NB4 (cell line): ENCODE results near the gene LEFTY1.

Experiments
- DNase-seq: peaks from one replicate; pipeline ENCODE4 v3.0.0; 2010; ENCODE audit warnings: low read depth
- H3K4me3 ChIP-seq: one replicate; pipeline ENCODE4 v1.5.1; 2011; ENCODE audit warnings: mild to moderate bottlenecking, low read depth, low read length, moderate library complexity
- MYC ChIP-seq: IDR thresholded peaks from 2 replicates; pipeline ENCODE4 v1.6.1; 2011; ENCODE audit warnings: low read depth, low read length
- POLR2A ChIP-seq: IDR thresholded peaks from 2 replicates; pipeline ENCODE4 v1.6.1; 2011; ENCODE audit warnings: mild to moderate bottlenecking; ENCODE audit not compliant: insufficient read length; ENCODE audit errors: extremely low read depth
- TF ChIP-seq, protein P1 (sequence below): IDR thresholded peaks from one replicate; pipeline ENCODE4 v1.5.1; 2012; ENCODE audit warnings: low read depth, low read length
- TF ChIP-seq, protein P2 (sequence below): IDR thresholded peaks from 2 replicates; pipeline ENCODE4 v1.6.1; 2011; ENCODE audit warnings: low read depth, low read length

Gene LEFTY1

DNA sequence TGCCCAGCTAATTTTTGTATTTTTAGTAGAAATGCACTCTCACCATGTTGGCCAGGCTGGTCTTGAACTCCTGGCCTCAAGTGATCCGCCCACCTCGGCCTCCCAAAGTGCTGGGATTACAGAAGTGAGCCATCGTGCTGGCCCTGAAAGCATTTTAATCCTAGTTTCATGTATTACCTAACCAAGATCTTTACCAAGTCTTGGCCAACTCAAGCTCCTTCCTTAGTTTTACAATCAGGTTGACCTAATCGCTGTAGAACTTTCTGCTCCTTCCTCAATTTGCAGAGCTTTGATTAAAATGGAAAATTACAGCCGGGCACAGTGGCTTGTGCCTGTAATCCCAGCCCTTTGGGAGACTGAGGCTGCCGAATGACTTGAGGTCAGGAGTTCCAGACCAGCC, 3.6 kb downstream of the LEFTY1 start:
- TF ChIP-seq MYC (no peak), POLR2A (no peak)
- TF ChIP-seq, protein P1, sequence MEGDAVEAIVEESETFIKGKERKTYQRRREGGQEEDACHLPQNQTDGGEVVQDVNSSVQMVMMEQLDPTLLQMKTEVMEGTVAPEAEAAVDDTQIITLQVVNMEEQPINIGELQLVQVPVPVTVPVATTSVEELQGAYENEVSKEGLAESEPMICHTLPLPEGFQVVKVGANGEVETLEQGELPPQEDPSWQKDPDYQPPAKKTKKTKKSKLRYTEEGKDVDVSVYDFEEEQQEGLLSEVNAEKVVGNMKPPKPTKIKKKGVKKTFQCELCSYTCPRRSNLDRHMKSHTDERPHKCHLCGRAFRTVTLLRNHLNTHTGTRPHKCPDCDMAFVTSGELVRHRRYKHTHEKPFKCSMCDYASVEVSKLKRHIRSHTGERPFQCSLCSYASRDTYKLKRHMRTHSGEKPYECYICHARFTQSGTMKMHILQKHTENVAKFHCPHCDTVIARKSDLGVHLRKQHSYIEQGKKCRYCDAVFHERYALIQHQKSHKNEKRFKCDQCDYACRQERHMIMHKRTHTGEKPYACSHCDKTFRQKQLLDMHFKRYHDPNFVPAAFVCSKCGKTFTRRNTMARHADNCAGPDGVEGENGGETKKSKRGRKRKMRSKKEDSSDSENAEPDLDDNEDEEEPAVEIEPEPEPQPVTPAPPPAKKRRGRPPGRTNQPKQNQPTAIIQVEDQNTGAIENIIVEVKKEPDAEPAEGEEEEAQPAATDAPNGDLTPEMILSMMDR: no peak
- TF ChIP-seq, protein P2, sequence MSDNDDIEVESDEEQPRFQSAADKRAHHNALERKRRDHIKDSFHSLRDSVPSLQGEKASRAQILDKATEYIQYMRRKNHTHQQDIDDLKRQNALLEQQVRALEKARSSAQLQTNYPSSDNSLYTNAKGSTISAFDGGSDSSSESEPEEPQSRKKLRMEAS: no peak
- DNase-seq: peak; percentile 12
- no peak overlapping the region for H3K4me3 ChIP-seq

DNA sequence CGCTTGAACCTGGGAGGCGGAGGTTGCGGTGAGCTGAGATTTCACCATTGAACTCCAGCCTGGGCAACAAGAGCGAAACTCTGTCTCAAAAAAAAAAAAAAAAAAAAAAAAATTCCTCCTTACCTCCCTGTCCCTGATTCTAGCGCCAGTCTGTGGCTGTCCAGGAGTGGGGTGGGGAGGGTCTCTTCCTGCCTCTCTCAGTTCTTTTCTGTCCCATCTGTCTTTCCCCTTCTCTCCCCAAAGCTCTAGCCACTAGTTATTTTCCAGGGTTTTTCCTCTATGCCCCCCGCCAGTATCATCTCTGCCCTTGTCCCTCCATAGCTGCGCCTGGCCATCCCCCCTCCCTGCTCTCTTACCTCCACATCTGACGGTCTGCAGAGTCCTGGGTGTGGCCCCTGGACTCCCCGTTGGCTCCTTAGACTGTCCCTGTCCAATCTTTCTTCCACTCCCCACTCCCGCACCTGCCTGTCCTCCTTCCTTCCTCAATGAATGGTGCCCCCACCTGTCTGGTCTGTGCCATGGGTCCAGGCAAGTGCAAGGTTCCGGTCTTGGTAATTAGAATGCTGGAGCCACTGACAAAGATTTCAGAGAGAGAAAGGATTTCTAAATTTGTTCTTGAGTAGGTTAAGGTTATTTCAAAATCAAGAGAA, 5.2 kb downstream of the LEFTY1 start:
- DNase-seq: no peak
- no peak for TF ChIP-seq POLR2A
- TF ChIP-seq MYC: no peak
- TF ChIP-seq, protein P2: no peak
- TF ChIP-seq, protein P1: no peak
- H3K4me3 ChIP-seq: no peak overlapping the region

DNA sequence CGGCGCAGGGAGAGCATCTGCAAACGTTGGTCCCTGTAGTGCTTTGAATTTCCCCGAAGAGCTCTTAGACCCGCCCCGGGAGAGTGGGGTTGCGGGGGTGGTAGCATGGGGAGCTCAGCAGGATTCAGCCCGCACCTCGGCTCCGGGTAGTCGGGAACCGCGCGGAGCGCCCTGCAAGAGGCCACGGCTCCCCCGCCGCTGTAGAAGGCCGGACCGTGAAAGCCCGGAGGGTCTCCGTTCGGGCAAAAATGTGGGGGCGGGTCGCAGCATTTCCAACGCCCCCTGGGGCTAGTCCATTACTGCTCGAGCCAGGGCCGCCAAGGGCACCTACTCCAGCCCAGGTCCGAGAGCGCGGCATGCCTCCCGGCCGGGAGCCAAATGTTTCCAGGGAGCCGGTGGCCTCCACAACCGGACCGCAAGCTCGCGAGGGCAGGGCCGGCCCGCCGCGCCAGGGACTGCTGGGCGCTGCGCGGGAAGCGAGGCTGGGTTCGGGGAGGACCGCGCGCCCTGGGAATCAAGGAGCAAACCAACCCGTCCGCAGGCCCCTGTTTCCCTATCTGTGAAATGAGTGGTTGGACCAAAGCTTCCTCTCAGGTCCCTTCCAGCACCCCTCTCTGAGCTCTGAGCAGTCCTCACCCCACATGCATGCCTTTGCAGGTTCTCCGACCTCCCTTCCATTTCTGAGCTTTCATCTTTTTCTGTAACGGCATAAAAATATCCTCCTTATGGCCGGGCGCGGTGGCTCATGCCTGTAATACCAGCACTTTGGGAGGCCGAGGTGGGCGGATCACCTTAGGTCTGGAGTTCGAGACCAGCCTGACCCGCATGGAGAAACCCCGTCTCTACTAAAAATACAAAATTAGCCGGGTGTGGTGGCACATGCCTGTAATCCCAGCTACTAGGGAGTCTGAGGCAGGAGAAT, 6.0 kb downstream of the LEFTY1 start:
- H3K4me3 ChIP-seq: peak overlapping the region; percentile 69
- DNase-seq: peak; percentile 60
- no peak for TF ChIP-seq POLR2A
- TF ChIP-seq, protein P2: no peak
- TF ChIP-seq MYC: no peak
- TF ChIP-seq, protein P1: no peak

DNA sequence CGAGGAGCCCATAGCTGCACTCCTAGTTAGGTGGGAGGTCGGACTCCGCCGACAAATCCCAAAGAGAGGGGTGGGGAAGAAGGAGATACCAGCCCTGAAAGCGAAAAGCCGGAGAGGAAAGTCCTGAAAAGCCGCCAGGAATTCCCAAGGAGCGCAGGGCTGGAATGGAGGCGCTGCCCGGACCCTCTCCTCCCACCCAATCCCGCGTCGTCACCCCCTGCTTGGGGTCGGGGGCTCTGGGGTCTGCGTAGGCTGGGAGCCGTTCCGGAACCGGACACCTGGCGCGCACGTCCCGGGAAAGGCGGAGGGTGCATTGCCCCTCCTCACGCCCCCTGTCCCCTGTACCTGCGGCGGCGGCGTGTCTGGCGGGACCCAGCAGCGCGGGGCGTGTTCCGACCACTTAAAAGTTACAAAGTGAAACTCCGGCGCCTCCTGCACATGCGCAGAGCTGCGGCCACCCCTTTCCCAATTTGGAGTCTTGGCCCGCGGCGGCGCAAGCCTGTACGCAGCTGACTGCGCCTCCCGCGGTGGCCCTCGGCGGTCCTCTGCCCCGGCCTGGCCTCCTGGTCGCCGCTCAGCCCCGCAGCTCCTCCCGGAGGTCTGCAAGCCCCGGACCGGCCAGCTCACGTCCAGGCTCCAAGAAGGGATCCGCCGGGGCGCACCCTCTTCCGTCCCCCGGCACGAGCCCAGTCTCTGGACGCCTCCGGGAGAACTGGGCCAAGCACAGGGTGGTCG, 6.8 kb downstream of the LEFTY1 start, which contains the start of gene TMEM63A:
Gene TMEM63A (minus strand): TSS at position 422 of the 735 bp plus-strand sequence. CDS start 4,800 bp downstream, outside the sequence.
- TF ChIP-seq, protein P2: peak; percentile 66
- TF ChIP-seq, protein P1: no peak
- TF ChIP-seq POLR2A (peak; percentile 87), MYC (peak; percentile 26; the same call in 1 of the 2 replicates)
- DNase-seq: peak; percentile 90
- H3K4me3 ChIP-seq: peak within 1 kb of the TSS; percentile 69

DNA sequence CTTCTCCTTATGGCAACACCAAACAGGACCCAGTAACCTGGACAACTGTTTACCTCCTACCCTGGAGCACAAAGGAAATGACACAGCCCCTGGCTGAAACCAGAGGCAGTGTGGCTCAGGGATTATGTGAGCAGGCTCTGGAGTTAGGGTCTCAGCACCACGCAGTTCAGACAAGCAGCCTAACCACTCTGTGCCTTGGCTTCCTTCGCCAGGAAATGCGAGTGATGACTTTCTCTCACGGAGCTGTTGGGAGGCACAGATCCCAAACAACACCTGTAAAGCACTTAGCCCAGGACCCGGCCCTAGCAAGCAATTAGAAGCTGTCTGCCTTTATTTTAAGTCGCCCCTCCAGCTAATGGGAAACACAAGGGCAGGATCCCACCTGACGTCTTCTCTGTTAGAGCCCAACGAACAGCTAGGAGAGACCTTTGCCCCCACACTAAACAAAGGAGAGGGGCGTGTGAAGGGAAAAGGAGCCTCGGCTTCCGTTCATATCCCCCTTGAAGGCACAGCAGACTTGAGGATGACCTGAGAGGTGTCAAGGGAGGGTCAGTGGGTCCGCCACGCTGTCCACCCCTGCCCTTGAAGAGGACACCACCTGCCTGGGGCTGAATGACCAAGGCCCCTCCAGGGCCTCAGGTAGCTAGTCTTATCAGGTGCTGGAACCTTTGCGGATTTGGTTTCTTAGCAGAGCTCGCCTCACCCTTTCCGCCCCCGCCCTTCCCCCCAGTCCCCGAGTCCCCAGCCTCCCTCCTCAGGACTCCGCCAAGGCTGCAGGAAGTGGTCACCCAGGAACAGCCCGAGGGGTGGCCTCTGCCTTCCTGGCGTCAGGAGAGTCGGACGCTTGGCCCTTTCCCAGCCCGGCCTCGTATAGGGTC, 7.6 kb downstream of the LEFTY1 start:
- H3K4me3 ChIP-seq: peak overlapping the region; percentile 69
- peak; percentile 60 for DNase-seq
- no peak for TF ChIP-seq MYC
